Epithelial cell of proximal tubule (primary cell): ENCODE results near the gene ASTL. TPM values are rescaled to one million over a fixed set of nuclear protein-coding genes. Genes with fewer than 3 reads are reported as not detected.

Source experiments
- DNase-seq: peaks from one replicate; pipeline ENCODE4 v3.0.0-alpha.2; 2011; ENCODE audit warnings: low read depth
- H3K4me3 ChIP-seq: 2 replicates; pipeline ENCODE4 v1.5.1; 2011; ENCODE audit warnings: low read depth, mild to moderate bottlenecking, low read length
- CTCF ChIP-seq: conservative IDR thresholded peaks from 2 replicates; pipeline ENCODE4 v1.5.1; 2012; ENCODE audit warnings: low read depth, mild to moderate bottlenecking, low read length
- total RNA-seq: library from RNA; depleted of rRNA; stranded (reverse); fragments of >200 nt; gene quantifications from 2 replicates; pipeline ENCODE4 v1.2.3, GENCODE V29; 2015

ASTL gene
- total RNA-seq, 1 donor from 2014 or later: not detected

- no peak for DNase-seq
- TF ChIP-seq CTCF: no peak
- no peak overlapping the region for H3K4me3 ChIP-seq
Observed at GRCh38 chr2:96103761-96104486, 34.4 kb downstream of the ASTL start.

DNA sequence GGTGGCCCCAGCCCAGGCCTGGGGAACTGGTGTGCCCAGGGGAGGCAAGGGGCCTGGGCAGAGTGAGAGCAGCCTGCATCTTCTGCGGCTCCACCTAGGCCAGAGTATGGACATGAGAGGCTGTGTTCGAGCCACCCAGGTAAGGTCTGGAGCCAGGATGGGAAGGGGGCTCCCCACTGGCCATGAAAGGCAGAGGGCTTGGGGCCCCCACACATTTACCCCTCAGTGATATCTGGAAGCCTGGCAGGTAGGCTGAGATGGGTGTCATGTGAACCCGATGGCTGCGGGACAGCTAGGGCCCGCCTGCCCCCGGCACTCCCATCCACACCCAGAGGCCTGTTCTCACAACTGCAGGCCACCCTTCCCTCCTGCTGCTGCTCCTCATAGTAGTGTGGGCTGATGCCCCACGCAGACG, 35.1 kb downstream of the ASTL start:
- DNase-seq: no peak
- TF ChIP-seq CTCF: no peak
- H3K4me3 ChIP-seq: no peak overlapping the region

GRCh38 chr2:96102596-96103186, 35.6 kb downstream of the ASTL start:
- no peak for TF ChIP-seq CTCF
- DNase-seq: no peak
- H3K4me3 ChIP-seq: no peak overlapping the region

DNA sequence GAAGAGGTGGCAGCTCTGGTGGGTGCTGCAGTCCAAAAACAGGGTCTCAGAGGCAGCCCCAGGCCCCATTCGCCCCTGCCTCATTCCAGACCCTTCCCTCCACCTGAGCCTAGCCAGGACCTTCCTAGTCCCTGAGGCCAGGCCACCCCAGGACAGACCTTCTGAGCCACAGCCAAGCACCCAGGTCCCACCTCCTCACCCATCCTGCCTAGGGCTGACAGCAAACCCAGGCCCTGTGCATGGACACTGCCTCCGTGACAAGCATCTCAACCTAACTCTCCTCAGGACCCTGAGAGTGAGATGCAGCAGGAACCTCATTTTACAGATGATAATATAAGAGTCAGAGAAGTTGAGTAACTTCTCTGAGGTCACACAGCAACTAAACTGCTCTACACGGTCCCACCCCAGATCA, 37.4 kb downstream of the ASTL start:
- H3K4me3 ChIP-seq: no peak overlapping the region
- TF ChIP-seq CTCF: no peak
- DNase-seq: no peak

DNA sequence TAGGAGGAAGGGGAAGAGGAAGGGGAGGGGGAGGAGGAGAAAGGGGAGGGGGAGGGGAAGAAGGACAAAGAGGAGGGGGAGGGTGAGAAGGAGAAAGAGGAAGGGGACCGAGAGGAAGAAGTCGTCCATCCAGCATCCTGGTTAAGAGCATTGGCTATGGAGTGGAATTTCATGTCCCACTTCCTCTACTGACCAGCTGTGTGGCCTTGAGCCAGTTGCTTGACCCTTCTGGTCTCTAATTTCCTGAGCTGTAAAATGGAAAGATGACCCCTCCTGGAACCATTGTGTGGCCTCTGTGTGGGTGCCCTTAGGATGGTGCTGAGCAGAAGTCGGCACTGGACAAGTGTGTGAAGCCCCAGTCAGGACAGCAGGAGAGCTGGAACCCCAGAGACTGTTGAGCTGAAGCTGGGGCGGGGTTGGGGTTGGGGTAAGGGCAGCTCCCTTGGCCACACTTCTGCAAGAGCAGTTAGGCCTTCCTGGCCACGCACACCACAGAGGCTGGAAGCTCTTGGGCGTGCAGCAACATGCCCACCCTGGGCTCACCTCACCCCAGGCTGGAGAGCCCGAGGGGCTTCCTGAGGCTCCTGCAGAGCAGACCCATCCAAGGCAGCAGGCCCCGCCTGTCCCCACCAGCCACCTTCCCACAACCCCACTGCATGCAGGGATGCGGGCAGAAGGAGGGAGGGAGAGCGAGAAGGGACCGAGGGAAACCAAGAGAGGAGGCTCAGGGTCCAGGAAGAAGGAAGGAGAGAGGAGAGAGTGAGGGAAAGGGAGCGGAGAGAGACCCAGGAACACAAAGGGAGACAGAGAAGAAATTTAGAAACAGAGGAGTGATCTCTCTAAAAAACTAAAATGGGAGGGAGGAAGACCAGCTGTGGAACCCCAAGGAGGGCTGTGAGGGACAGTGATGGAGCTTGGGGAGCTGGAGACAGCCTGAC, 38.2 kb downstream of the ASTL start:
- H3K4me3 ChIP-seq: no peak overlapping the region
- TF ChIP-seq CTCF: no peak
- DNase-seq: no peak

DNA sequence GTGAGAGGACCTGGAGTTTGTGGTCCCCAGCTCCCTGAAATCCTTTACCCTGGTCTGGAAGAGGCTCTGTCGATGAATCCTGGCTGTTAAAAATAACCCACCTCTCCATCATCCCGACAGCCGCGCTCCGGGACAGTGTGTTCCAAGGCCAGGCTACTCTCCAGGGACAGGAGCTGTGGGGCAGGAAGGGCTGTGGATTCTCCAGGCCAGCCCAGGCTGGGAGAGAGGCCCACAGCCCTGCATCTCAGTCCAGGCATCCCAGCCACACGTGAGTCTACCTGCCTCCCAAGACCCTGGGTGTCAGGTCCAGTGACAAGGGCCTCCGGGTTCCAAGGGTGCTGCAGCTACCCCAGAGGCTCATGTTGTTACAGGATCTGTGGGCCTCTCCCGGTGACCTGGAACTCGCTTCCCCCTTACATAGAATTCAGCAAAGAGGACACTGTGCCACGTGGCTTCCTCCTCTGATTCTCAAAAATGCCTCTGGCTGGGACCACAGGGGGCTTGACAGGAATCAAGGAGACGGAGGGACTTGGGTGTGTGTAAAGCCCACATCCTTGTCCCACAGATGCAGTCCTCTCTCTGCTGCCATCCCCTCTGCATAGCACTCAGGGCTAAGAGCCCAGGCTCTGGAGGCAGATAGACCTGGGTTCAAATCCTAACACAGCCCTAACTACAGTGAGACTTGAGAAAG, 39.3 kb downstream of the ASTL start:
- H3K4me3 ChIP-seq: no peak overlapping the region
- no peak for TF ChIP-seq CTCF
- no peak for DNase-seq
